HEK293 (cell line): ENCODE measurements around the gene MRC2.

Source experiments
- GLI4 ChIP-seq: fragments of 450-650 bp; formaldehyde crosslinking; IDR thresholded peaks from 2 replicates; pipeline ENCODE4 v1.5.1; 2016; ENCODE audit warnings: missing biosample characterization, missing genetic modification characterization
- HOXA7 ChIP-seq: sonication (generic); formaldehyde crosslinking; IDR thresholded peaks from 2 replicates; pipeline ENCODE4 v1.8.1; 2022; ENCODE audit warnings: missing genetic modification reagents, borderline replicate concordance
- IKZF3 ChIP-seq: fragments of 450-650 bp; IDR thresholded peaks from 2 replicates; pipeline ENCODE4 v1.5.0; 2018; ENCODE audit warnings: missing biosample characterization, mild to moderate bottlenecking, missing genetic modification characterization, moderate library complexity
- KLF8 ChIP-seq: fragments of 450-650 bp; formaldehyde crosslinking; IDR thresholded peaks from 2 replicates; pipeline ENCODE4 v1.5.1; 2016; ENCODE audit warnings: missing biosample characterization, missing genetic modification characterization
- OSR2 ChIP-seq: fragments of 450-650 bp; formaldehyde crosslinking; IDR thresholded peaks from 2 replicates; pipeline ENCODE4 v1.5.1; 2016; ENCODE audit warnings: missing biosample characterization, missing genetic modification characterization
- PRDM4 ChIP-seq: fragments of 450-650 bp; formaldehyde crosslinking; IDR thresholded peaks from 2 replicates; pipeline ENCODE4 v1.5.1; 2017; ENCODE audit warnings: missing biosample characterization, missing genetic modification characterization
- REPIN1 ChIP-seq: fragments of 450-650 bp; formaldehyde crosslinking; IDR thresholded peaks from 2 replicates; pipeline ENCODE4 v1.5.1; 2017; ENCODE audit warnings: missing biosample characterization, missing genetic modification characterization, low read depth
- SCRT1 ChIP-seq: fragments of 450-650 bp; formaldehyde crosslinking; IDR thresholded peaks from 2 replicates; pipeline ENCODE4 v1.5.1; 2016; ENCODE audit warnings: missing biosample characterization, missing genetic modification characterization, borderline replicate concordance
- YY2 ChIP-seq: fragments of 450-650 bp; formaldehyde crosslinking; IDR thresholded peaks from 2 replicates; pipeline ENCODE4 v1.5.1; 2016; ENCODE audit warnings: missing biosample characterization, missing genetic modification characterization
- ZBTB1 ChIP-seq: fragments of 450-650 bp; formaldehyde crosslinking; IDR thresholded peaks from 2 replicates; pipeline ENCODE4 v1.5.1; 2016; ENCODE audit warnings: missing biosample characterization, missing genetic modification characterization
- ZBTB20 ChIP-seq: fragments of 450-650 bp; formaldehyde crosslinking; IDR thresholded peaks from 2 replicates; pipeline ENCODE4 v1.5.1; 2016; ENCODE audit warnings: missing biosample characterization, missing genetic modification characterization
- ZBTB21 ChIP-seq: fragments of 450-650 bp; formaldehyde crosslinking; IDR thresholded peaks from 2 replicates; pipeline ENCODE4 v1.5.1; 2017; ENCODE audit warnings: missing biosample characterization, missing genetic modification characterization
- ZBTB7A ChIP-seq: fragments of 450-650 bp; formaldehyde crosslinking; IDR thresholded peaks from 2 replicates; pipeline ENCODE4 v1.5.1; 2016; ENCODE audit warnings: low read depth, missing biosample characterization, missing genetic modification characterization
- ZIC2 ChIP-seq: fragments of 450-650 bp; formaldehyde crosslinking; IDR thresholded peaks from 2 replicates; pipeline ENCODE4 v1.5.1; 2016; ENCODE audit warnings: missing biosample characterization, missing genetic modification characterization
- ZNF169 ChIP-seq: fragments of 450-650 bp; formaldehyde crosslinking; IDR thresholded peaks from 2 replicates; pipeline ENCODE4 v1.5.1; 2016; ENCODE audit warnings: missing biosample characterization, missing genetic modification characterization
- ZNF184 ChIP-seq: fragments of 450-650 bp; IDR thresholded peaks from 2 replicates; pipeline ENCODE4 v1.5.1; 2018; ENCODE audit warnings: missing biosample characterization, mild to moderate bottlenecking, missing genetic modification characterization
- ZNF19 ChIP-seq: fragments of 450-650 bp; formaldehyde crosslinking; IDR thresholded peaks from 2 replicates; pipeline ENCODE4; 2016; ENCODE audit warnings: missing biosample characterization, missing genetic modification characterization, low read depth
- ZNF24 ChIP-seq: fragments of 450-650 bp; formaldehyde crosslinking; IDR thresholded peaks from 2 replicates; pipeline ENCODE4 v1.5.1; 2016; ENCODE audit warnings: missing biosample characterization, missing genetic modification characterization
- ZNF266 ChIP-seq: fragments of 450-650 bp; formaldehyde crosslinking; IDR thresholded peaks from 2 replicates; pipeline ENCODE4 v1.5.1; 2016; ENCODE audit warnings: missing biosample characterization, missing genetic modification characterization, low read depth
- ZNF335 ChIP-seq: fragments of 450-650 bp; formaldehyde crosslinking; conservative IDR thresholded peaks from 2 replicates; pipeline ENCODE4 v1.5.1; 2016; ENCODE audit warnings: missing biosample characterization, missing genetic modification characterization
- ZNF350 ChIP-seq: fragments of 450-650 bp; formaldehyde crosslinking; IDR thresholded peaks from 2 replicates; pipeline ENCODE4 v1.5.0; 2017; ENCODE audit warnings: missing biosample characterization, mild to moderate bottlenecking, missing genetic modification characterization
- ZNF404 ChIP-seq: fragments of 450-650 bp; formaldehyde crosslinking; IDR thresholded peaks from 2 replicates; pipeline ENCODE4 v1.5.1; 2017; ENCODE audit warnings: missing biosample characterization, missing genetic modification characterization
- ZNF514 ChIP-seq: fragments of 450-650 bp; formaldehyde crosslinking; IDR thresholded peaks from 2 replicates; pipeline ENCODE4 v1.5.1; 2016; ENCODE audit warnings: missing biosample characterization, missing genetic modification characterization
- ZNF555 ChIP-seq: fragments of 450-650 bp; formaldehyde crosslinking; conservative IDR thresholded peaks from 2 replicates; pipeline ENCODE4 v1.5.1; 2017; ENCODE audit warnings: missing biosample characterization, mild to moderate bottlenecking, missing genetic modification characterization, inconsistent platforms
- ZNF558 ChIP-seq: fragments of 450-650 bp; formaldehyde crosslinking; IDR thresholded peaks from 2 replicates; pipeline ENCODE4 v1.5.1; 2016; ENCODE audit warnings: missing biosample characterization, missing genetic modification characterization
- ZNF561 ChIP-seq: fragments of 450-650 bp; IDR thresholded peaks from 2 replicates; pipeline ENCODE4 v1.5.1; 2018; ENCODE audit warnings: missing biosample characterization, missing genetic modification characterization, borderline replicate concordance
- ZNF585B ChIP-seq: fragments of 450-650 bp; formaldehyde crosslinking; IDR thresholded peaks from 2 replicates; pipeline ENCODE4 v1.5.1; 2016; ENCODE audit warnings: missing biosample characterization, missing genetic modification characterization
- ZNF626 ChIP-seq: fragments of 450-650 bp; sonication (Bioruptor Pico); formaldehyde crosslinking; IDR thresholded peaks from 2 replicates; pipeline ENCODE4 v1.5.1; 2018; ENCODE audit warnings: missing biosample characterization, missing genetic modification characterization, inconsistent platforms
- ZNF654 ChIP-seq: fragments of 450-650 bp; formaldehyde crosslinking; IDR thresholded peaks from 2 replicates; pipeline ENCODE4 v1.5.1; 2016; ENCODE audit warnings: low read depth, missing biosample characterization, missing genetic modification characterization
- ZNF792 ChIP-seq: fragments of 450-650 bp; formaldehyde crosslinking; IDR thresholded peaks from 2 replicates; pipeline ENCODE4 v1.5.1; 2016; ENCODE audit warnings: missing biosample characterization, missing genetic modification characterization
- ZSCAN30 ChIP-seq: fragments of 450-650 bp; IDR thresholded peaks from 2 replicates; pipeline ENCODE4 v1.5.1; 2018; ENCODE audit warnings: missing biosample characterization, mild to moderate bottlenecking, missing genetic modification characterization, moderate library complexity
- TF ChIP-seq, protein P1 (sequence below): fragments of 450-650 bp; formaldehyde crosslinking; IDR thresholded peaks from 2 replicates; pipeline ENCODE4 v1.5.1; 2016; ENCODE audit warnings: missing biosample characterization, missing genetic modification characterization
- TF ChIP-seq, protein P2 (sequence below): fragments of 450-650 bp; formaldehyde crosslinking; IDR thresholded peaks from 2 replicates; pipeline ENCODE4 v1.5.1; 2016; ENCODE audit warnings: missing biosample characterization, missing genetic modification characterization
- TF ChIP-seq, protein P3 (sequence below): sonication (generic); formaldehyde crosslinking; IDR thresholded peaks from 2 replicates; pipeline ENCODE4 v1.8.1; 2022; ENCODE audit warnings: mild to moderate bottlenecking, moderate library complexity, missing genetic modification reagents
- TF ChIP-seq, protein P4 (sequence below): fragments of 450-650 bp; formaldehyde crosslinking; IDR thresholded peaks from 2 replicates; pipeline ENCODE4 v1.5.1; 2016; ENCODE audit warnings: missing biosample characterization, missing genetic modification characterization

MRC2 gene

GRCh38 chr17:62652251-62653001 is 25.0 kb downstream of the MRC2 start (continued):
- TF ChIP-seq, protein P1, sequence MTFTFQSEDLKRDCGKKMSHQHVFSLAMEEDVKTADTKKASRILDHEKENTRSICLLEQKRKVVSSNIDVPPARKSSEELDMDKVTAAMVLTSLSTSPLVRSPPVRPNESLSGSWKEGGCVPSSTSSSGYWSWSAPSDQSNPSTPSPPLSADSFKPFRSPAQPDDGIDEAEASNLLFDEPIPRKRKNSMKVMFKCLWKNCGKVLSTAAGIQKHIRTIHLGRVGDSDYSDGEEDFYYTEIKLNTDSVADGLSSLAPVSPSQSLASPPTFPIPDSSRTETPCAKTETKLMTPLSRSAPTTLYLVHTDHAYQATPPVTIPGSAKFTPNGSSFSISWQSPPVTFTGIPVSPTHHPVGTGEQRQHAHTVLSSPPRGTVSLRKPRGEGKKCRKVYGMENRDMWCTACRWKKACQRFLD (tag by site-specific recombination), result no peak
- no peak for TF ChIP-seq ZBTB7A (tag by site-specific recombination)
- no peak for TF ChIP-seq ZNF24 (tag by site-specific recombination)
- TF ChIP-seq REPIN1 (tag by site-specific recombination), result no peak
- TF ChIP-seq ZNF335 (tag by site-specific recombination), result peak; percentile 50; the same call in 1 of the 2 replicates
- TF ChIP-seq ZBTB1, result no peak
- TF ChIP-seq GLI4 (tag by site-specific recombination), result no peak
- TF ChIP-seq YY2 (tag by site-specific recombination), result no peak
- TF ChIP-seq OSR2 (tag by site-specific recombination), result no peak
- TF ChIP-seq ZNF558 (tag by site-specific recombination), result no peak
- no peak; the same call in 1 of the 2 replicates for TF ChIP-seq ZBTB20 (tag by site-specific recombination)
- TF ChIP-seq HOXA7 (CRISPR knock-in tag), result no peak
- no peak for TF ChIP-seq ZNF266
- TF ChIP-seq, protein P2, sequence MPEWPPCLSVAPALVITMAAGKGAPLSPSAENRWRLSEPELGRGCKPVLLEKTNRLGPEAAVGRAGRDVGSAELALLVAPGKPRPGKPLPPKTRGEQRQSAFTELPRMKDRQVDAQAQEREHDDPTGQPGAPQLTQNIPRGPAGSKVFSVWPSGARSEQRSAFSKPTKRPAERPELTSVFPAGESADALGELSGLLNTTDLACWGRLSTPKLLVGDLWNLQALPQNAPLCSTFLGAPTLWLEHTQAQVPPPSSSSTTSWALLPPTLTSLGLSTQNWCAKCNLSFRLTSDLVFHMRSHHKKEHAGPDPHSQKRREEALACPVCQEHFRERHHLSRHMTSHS, result no peak
- 0 out of 2 replicates have a peak, but pooled peaks have one; percentile 25 for TF ChIP-seq KLF8 (tag by site-specific recombination)
- TF ChIP-seq ZSCAN30 (tag by site-specific recombination), result peak; percentile 79; the same call in 1 of the 2 replicates
- TF ChIP-seq ZNF350 (tag by site-specific recombination), result no peak
- no peak for TF ChIP-seq PRDM4 (tag by site-specific recombination)
- TF ChIP-seq ZNF792 (tag by site-specific recombination), result no peak
- no peak for TF ChIP-seq ZNF585B (tag by site-specific recombination)
- TF ChIP-seq, protein P3, sequence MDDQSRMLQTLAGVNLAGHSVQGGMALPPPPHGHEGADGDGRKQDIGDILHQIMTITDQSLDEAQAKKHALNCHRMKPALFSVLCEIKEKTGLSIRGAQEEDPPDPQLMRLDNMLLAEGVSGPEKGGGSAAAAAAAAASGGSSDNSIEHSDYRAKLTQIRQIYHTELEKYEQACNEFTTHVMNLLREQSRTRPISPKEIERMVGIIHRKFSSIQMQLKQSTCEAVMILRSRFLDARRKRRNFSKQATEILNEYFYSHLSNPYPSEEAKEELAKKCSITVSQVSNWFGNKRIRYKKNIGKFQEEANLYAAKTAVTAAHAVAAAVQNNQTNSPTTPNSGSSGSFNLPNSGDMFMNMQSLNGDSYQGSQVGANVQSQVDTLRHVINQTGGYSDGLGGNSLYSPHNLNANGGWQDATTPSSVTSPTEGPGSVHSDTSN (CRISPR knock-in tag), result 0 out of 2 replicates have a peak, but pooled peaks have one; percentile 60
- no peak for TF ChIP-seq ZBTB21 (tag by site-specific recombination)
- TF ChIP-seq ZNF514 (tag by site-specific recombination), result no peak
- TF ChIP-seq ZNF555 (tag by site-specific recombination), result no peak
- no peak for TF ChIP-seq ZNF626 (tag by site-specific recombination)
- TF ChIP-seq SCRT1 (tag by site-specific recombination), result no peak
- TF ChIP-seq ZNF19 (tag by site-specific recombination), result no peak
- TF ChIP-seq ZNF404 (tag by site-specific recombination), result no peak
- TF ChIP-seq ZIC2 (tag by site-specific recombination), result peak; percentile 60
- 0 out of 2 replicates have a peak, but pooled peaks have one; percentile 45 for TF ChIP-seq ZNF561 (tag by site-specific recombination)
- no peak for TF ChIP-seq ZNF184 (tag by site-specific recombination)
- TF ChIP-seq ZNF654, result no peak
- TF ChIP-seq ZNF169 (tag by site-specific recombination), result no peak
- TF ChIP-seq IKZF3 (tag by site-specific recombination), result peak; percentile 75; the same call in 1 of the 2 replicates
- TF ChIP-seq, protein P4, sequence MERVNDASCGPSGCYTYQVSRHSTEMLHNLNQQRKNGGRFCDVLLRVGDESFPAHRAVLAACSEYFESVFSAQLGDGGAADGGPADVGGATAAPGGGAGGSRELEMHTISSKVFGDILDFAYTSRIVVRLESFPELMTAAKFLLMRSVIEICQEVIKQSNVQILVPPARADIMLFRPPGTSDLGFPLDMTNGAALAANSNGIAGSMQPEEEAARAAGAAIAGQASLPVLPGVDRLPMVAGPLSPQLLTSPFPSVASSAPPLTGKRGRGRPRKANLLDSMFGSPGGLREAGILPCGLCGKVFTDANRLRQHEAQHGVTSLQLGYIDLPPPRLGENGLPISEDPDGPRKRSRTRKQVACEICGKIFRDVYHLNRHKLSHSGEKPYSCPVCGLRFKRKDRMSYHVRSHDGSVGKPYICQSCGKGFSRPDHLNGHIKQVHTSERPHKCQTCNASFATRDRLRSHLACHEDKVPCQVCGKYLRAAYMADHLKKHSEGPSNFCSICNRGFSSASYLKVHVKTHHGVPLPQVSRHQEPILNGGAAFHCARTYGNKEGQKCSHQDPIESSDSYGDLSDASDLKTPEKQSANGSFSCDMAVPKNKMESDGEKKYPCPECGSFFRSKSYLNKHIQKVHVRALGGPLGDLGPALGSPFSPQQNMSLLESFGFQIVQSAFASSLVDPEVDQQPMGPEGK (tag by site-specific recombination), result peak; percentile 50; the same call in 1 of the 2 replicates
